Upper lobe of right lung (tissue), 1 donor: Measurements from ENCODE around the gene HNRNPUL2. TPM values are rescaled to one million over a fixed set of nuclear protein-coding genes. Genes with fewer than 3 reads are reported as not detected.
A peak's percentile ranks its signal among the peaks of the same experiment; 100 is the strongest.

Experiments
- ATAC-seq: fragments of 200-7000 bp; cut with Tn5 transposase; one replicate; pipeline ENCODE4 v1.9.1; 2020; ENCODE audit warnings: mild to moderate bottlenecking, moderate library complexity
- DNase-seq: peaks from one replicate; pipeline ENCODE4 v3.0.0-alpha.2; 2020
- H3K27ac ChIP-seq: fragments of 200-600 bp; one replicate; pipeline ENCODE4 v1.8.0; 2022
- H3K27me3 ChIP-seq: fragments of 200-600 bp; one replicate; pipeline ENCODE4 v1.8.0; 2022; ENCODE audit warnings: mild to moderate bottlenecking
- H3K36me3 ChIP-seq: fragments of 200-600 bp; one replicate; pipeline ENCODE4 v1.8.0; 2022
- H3K4me1 ChIP-seq: fragments of 200-600 bp; one replicate; pipeline ENCODE4 v1.8.0; 2022
- H3K4me3 ChIP-seq: fragments of 200-600 bp; one replicate; pipeline ENCODE4 v1.8.0; 2022; ENCODE audit warnings: mild to moderate bottlenecking
- H3K9me3 ChIP-seq: fragments of 200-600 bp; one replicate; pipeline ENCODE4 v1.8.0; 2022
- CTCF ChIP-seq: fragments of 200-600 bp; IDR thresholded peaks from one replicate; pipeline ENCODE4 v1.8.0; 2022; ENCODE audit warnings: antibody characterized with exemption
- intact Hi-C: fragments of 100-400 bp; cut with DNase I; formaldehyde crosslinking; loops from one replicate; pipeline ENCODE4 v1.11.0; 2022
- total RNA-seq: library from RNA; stranded (reverse); fragmentation: NEBNext Ultra II Directional; extraction: Animal tissue kit (Norgen Biotek cat#: 25700); gene quantifications from one replicate; pipeline ENCODE4 v1.2.1, GENCODE V29; 2021
- donor health status: DM: no; HTN: yes; CAD: no; lungs with severe emphysema.

The HNRNPUL2 gene
- total RNA-seq, 1 donor from 2014 or later = 43.1 TPM

DNA sequence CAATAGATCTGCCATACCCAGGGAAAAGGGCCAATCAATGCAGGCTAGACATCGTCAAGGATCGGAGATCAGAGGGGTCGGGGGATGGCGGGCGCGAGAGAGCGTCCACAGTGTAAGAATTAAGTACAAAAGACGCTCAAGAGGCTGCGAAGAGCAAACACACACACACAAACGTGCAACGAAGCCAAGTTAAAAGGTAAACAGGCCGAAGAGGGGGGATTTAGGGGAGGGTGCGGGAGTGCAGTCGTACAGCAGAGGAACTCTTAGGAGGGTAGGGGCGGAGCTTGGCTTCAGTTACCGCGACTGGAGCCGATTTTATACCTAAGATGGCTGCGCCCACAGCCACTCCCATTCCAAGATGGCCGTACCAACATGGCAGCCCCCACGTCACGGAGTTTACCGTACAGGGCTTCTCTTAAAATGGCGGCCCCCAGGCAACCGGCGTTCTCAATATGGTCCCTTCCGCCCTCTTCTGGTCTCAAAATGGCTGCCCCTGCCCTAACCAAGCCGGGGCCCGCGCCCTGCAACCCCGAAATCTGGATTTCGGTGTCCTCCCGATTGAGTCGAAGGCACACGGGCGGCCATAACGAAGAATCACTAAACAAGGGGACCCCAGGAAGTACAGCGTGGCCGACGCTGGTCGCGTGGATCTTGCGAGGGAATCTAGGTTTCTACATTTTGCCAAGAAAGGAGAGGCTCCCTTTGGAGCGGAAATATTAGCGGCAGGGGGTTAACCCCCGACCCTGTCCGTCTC is 17.8 kb downstream of the HNRNPUL2 start:
- peak; percentile 90 for ATAC-seq
- H3K4me1 ChIP-seq = peaks cover 39% of the 10 kb centered on the region
- no peak for TF ChIP-seq CTCF

DNA sequence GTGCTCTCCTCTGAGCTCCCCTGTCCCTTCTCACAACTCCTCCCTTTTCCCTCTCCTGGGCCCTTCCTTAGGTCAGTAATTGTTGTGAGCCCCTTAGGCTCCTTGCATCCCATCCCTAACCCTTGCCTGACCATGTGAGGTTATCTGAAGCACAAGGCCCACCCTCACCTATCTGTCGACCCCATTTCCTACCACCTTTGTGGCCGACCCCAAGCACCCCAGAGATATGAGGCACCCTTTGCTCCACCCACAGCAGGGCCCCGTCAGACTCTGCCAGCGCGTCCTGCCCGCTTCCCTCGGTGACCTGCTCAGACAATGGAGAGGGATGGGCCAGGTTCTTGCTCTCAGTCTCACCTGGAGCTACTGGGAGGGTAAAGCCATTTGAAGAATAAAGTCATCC is 18.5 kb downstream of the HNRNPUL2 start:
- Histone ChIP-seq H3K27ac (peak overlapping the region; percentile 99), H3K4me3 (peak overlapping the region; percentile 73), H3K36me3 (peaks cover 34% of the 10 kb centered on the region), H3K9me3 (no peaks in the 10 kb centered on the region), H3K27me3 (no peaks in the 10 kb centered on the region), H3K4me1 (peaks cover 39% of the 10 kb centered on the region)
- TF ChIP-seq CTCF = no peak
- DNase-seq (peak; percentile 74), ATAC-seq (no peak)
- intact Hi-C loops = no loop called here

More for the DNA sequence above, 17.8 kb downstream of the HNRNPUL2 start:
- peaks cover 40% of the 10 kb centered on the region for H3K36me3 ChIP-seq
- H3K9me3 ChIP-seq = no peaks in the 10 kb centered on the region
- DNase-seq = peak; percentile 97
- intact Hi-C loops = no loop called here
- peak overlapping the region; percentile 99 for H3K27ac ChIP-seq
- peak overlapping the region; percentile 73 for H3K4me3 ChIP-seq
- H3K27me3 ChIP-seq = no peaks in the 10 kb centered on the region

DNA sequence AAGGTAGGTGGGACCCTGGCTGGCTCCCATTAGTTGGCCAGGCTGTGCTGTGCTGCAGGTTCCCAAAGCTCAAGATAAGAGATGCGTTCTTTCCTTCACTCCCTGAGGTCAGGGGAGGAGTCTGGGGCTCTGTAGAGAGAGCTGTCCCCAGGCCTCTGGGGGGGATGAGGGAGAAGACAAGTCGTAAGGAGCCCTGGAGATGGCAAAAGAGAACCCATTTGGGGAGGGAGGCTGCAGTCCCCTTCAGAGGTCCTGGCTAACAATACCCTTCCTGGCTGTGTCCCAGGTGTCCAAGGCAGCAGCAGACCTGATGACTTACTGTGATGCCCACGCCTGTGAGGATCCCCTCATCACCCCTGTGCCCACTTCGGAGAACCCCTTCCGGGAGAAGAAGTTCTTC is 18.9 kb downstream of the HNRNPUL2 start:
- peak overlapping the region; percentile 73 for H3K4me3 ChIP-seq
- peaks cover 39% of the 10 kb centered on the region for H3K4me1 ChIP-seq
- no peak for TF ChIP-seq CTCF
- no peak for ATAC-seq
- H3K27ac ChIP-seq = peak overlapping the region; percentile 99
- peaks cover 30% of the 10 kb centered on the region for H3K36me3 ChIP-seq
- no peaks in the 10 kb centered on the region for H3K27me3 ChIP-seq
- DNase-seq = peak; percentile 43
- no peaks in the 10 kb centered on the region for H3K9me3 ChIP-seq
- intact Hi-C loops = no loop called here

- peak; percentile 63 for DNase-seq
- Histone ChIP-seq H3K27ac (peak within 1 kb of the TSS; percentile 99), H3K36me3 (peaks cover 21% of the 10 kb centered on the region), H3K4me1 (peaks cover 39% of the 10 kb centered on the region), H3K9me3 (no peaks in the 10 kb centered on the region), H3K27me3 (no peaks in the 10 kb centered on the region), H3K4me3 (peak within 1 kb of the TSS; percentile 92)
- no peak for ATAC-seq
- no peak for TF ChIP-seq CTCF
- intact Hi-C loops = no loop called here
Observed at GRCh38 chr11:62707277-62707861, 19.9 kb downstream of the HNRNPUL2 start, which contains the start of the genes BSCL2 and GNG3. BSCL2 (minus strand) TSS chr11:62707424; CDS start chr11:62707195, 229 bp downstream. GNG3 (plus strand) TSS chr11:62707676; CDS start chr11:62708296, 620 bp downstream.

DNA sequence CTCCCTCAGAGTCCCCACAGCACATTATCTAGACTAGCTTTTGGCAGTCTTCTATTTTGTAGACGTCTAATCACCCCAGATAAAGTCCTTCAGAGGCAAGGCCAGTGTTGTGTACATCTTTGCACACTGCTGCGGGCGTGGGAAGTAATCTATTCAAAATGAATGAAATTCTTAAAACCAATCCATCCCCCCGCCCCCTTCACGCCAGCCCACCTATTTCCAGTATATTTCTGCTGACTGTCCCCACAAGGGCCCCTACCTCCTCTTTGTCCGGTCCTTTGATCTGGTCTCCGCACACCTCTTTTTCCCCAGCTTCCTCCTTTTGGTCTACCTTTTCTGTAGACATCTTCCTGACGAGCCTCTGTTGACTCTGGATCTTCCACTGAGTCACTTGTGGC is 20.4 kb downstream of the HNRNPUL2 start:
- H3K9me3 ChIP-seq = no peaks in the 10 kb centered on the region
- H3K27ac ChIP-seq = peak overlapping the region; percentile 95
- H3K27me3 ChIP-seq = no peaks in the 10 kb centered on the region
- ATAC-seq = no peak
- DNase-seq = no peak
- peak overlapping the region; percentile 92 for H3K4me3 ChIP-seq
- intact Hi-C loops = no loop called here
- TF ChIP-seq CTCF = no peak
- peaks cover 39% of the 10 kb centered on the region for H3K4me1 ChIP-seq
- peaks cover 16% of the 10 kb centered on the region for H3K36me3 ChIP-seq
